Stomach (tissue), 4 donors: Measurements from ENCODE around the gene DDX27.

Experiments used
- CTCF ChIP-seq, 7 experiments: fragments of 450-650 bp in 4 of 7; fragments of 200-600 bp in 3 of 7; sonication (generic) in 3 of 7; IDR thresholded peaks; one replicate each; pipeline ENCODE4 v1.5.1; 2016 to 2019; ENCODE audit warnings: antibody characterized with exemption in 7 of 7, control low read depth in 2 of 7, mild to moderate bottlenecking in 1 of 7
- EP300 ChIP-seq: sonication (generic); formaldehyde crosslinking; IDR thresholded peaks from one replicate; pipeline ENCODE4 v1.6.1; 2017; ENCODE audit warnings: antibody characterized with exemption
- POLR2AphosphoS5 ChIP-seq, 3 donors: sonication (generic); formaldehyde crosslinking; IDR thresholded peaks; one replicate each; pipeline ENCODE4 v1.6.1; 2016; ENCODE audit warnings: antibody characterized with exemption in 3 of 3

- TF ChIP-seq CTCF (IDR thresholded peaks at IDR 0.05) (no peak), POLR2AphosphoS5 (IDR thresholded peaks at IDR 0.05) (no peak), EP300 (no peak)
These were observed 72.8 kb downstream of the DDX27 start for GRCh38 chr20:49292010-49292409.
